NCI-H1105 (cell line): Measurements from ENCODE around the gene EHBP1.
"Not testable (repeated sequence)": the region's sequence is repeated elsewhere in the genome, so short reads cannot be mapped to it uniquely, and the experiment has no call there.

Experiments used
- DNase-seq: peaks from one replicate; lab custom pipeline; 2025; lab: John Stamatoyannopoulos, UW

Gene EHBP1

GRCh38 chr2:63073994-63074393 lies 368.5 kb downstream of the EHBP1 start:
- DNase-seq: no peak

- not testable (repeated sequence) for DNase-seq
Measured at GRCh38 chr2:63074399-63074798, 368.9 kb downstream of the EHBP1 start.

DNA sequence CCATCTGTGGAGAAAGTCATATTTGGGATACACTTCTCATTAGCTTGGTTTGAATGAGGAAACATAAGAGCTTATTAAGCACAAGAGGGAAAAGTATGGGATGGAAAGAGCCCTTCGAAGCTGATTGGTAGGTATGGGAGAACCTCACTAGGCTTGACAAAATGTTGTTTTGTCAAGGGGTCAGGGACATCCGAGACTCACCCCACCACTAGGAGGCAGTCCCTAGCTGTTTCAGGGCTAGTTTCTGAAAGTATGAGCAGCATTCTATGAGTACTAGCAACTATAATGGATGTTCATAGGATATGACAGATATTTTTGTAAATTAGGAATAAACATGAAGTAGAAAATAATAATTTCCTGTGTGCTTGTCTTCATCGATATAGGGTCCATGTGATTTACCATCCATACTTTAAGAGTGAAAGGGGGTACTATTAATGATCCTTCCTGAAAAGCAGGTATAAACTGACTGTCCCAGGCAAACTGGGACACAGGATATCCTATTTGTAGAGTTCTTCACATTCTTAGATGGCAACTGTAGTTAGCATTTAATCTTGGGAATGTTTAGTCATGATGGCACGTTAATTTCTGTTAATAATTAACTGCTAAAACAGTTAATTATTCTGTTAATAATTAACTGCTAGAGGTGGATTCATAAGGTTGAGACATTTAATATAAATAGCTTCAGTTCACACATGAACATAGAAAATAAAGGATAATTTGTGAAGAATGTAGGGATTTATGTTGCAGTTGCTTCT lies 373.5 kb downstream of the EHBP1 start:
- no peak for DNase-seq

DNA sequence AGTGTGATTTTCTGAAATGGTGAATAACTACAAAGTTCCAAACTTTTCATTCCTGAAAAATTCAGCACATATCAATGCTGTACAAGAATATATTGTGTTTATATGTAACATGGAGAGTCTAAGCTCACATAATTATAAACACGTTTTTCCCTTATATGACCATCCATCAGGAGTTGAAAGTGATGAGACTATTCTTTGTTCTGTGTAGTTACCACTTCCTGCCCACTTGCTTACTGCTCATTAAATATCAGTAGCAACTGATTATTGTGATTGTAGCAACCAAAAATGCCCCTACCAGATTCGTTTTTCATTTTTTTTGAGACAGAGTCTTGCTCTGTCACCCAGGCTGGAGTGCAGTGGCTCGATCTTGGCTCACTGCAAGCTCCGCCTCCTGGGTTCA lies 375.9 kb downstream of the EHBP1 start:
- no peak for DNase-seq

GRCh38 chr2:63086687-63087086 lies 381.2 kb downstream of the EHBP1 start:
- no peak for DNase-seq

DNA sequence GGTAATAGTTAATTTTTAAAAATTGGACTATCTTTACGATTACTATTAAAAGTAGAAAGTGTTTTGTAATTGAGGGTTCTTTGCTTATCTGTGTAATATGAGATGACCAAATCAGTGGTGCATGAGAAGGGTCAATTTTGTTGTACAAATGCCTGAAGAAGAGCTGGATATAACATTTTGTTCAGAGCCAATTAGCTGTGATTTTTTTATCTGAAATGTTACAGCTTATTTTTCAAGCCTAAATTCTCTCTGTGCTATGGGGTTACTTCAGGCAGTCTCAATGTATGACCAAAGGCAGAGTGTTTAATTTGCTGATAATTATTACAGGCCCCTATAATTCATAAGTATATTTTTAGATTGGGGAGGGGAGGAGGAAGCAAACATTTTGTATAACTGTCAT lies 386.9 kb downstream of the EHBP1 start:
- no peak for DNase-seq

DNA sequence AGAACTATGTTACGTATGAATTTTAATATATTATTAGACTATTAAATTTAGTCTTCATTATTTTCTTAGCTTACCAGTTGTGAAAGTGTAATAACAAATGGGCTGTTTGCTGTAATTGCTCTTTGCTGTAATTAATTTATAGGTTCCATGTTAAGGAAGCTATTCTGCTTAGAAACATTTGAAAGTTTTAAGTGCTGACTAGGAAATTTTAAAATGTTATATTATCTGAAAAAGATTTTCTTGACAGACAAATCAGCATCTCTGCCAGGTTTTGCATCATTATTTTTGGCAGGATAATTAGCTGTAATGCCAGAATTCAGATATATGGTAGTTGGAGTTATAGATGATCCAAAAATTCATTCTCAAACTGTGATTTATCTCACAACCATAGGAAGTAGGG lies 387.3 kb downstream of the EHBP1 start:
- no peak for DNase-seq

GRCh38 chr2:63093502-63093901 lies 388.0 kb downstream of the EHBP1 start:
- DNase-seq: no peak
